WI38 (cell line): ENCODE measurements around the gene STK25.

Experiments
- H3K4me3 ChIP-seq: 2 replicates; pipeline ENCODE4 v1.5.1; 2011; ENCODE audit warnings: low read depth, mild to moderate bottlenecking, control low read depth, low read length
- CTCF ChIP-seq: IDR thresholded peaks from 2 replicates; pipeline ENCODE4 v1.5.1; 2012; ENCODE audit warnings: low read depth, mild to moderate bottlenecking, control low read depth, low read length

Gene STK25

GRCh38 chr2:241481687-241482086, 26.7 kb downstream of the STK25 start:
- no peak overlapping the region for H3K4me3 ChIP-seq
- no peak for TF ChIP-seq CTCF

GRCh38 chr2:241479026-241479898, 29.1 kb downstream of the STK25 start:
- TF ChIP-seq CTCF = no peak
- no peak overlapping the region for H3K4me3 ChIP-seq

GRCh38 chr2:241478166-241478565, 30.2 kb downstream of the STK25 start:
- no peak overlapping the region for H3K4me3 ChIP-seq
- TF ChIP-seq CTCF = no peak

GRCh38 chr2:241475267-241475666, 33.1 kb downstream of the STK25 start:
- TF ChIP-seq CTCF = no peak
- no peak overlapping the region for H3K4me3 ChIP-seq

DNA sequence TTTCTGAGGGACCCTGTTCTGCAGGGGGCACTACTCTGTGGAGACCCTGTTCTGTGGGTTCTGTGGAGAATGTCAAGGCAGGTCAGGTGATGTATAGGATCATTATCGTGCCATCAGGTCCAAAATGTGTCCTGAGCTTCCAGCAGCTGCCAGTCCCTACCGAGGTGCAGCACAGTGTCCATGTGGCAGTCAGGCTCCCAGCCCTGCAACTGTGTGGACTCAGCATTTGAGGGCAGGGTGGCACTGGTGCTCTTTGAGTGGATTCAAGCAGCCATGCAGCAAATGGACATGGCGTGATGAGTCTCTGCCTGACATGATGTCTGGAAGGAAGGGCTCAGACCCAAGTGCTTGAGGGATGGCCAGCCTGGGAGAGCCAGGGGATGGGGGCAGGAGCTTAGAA, 35.0 kb downstream of the STK25 start:
- no peak for TF ChIP-seq CTCF
- H3K4me3 ChIP-seq = no peak overlapping the region

DNA sequence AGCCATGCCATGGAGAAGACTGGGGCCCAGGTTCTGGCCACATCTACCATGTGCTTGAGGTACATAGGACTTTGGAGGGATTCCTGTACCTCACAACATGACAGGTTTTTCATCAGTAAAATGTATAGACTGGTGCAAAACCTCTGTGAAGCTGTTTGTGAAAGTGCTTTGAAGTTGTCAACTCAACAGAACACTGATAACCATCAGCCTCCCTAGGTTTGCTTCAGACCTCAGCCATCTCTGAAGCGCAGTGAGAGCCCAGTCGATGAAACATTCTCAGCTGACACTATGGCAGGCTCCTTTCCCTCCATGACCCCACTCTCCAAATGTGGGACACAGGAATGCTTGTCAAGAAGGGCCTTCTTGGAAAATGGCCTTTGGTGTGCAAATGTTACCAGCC, 38.6 kb downstream of the STK25 start:
- no peak for TF ChIP-seq CTCF
- H3K4me3 ChIP-seq = no peak overlapping the region

DNA sequence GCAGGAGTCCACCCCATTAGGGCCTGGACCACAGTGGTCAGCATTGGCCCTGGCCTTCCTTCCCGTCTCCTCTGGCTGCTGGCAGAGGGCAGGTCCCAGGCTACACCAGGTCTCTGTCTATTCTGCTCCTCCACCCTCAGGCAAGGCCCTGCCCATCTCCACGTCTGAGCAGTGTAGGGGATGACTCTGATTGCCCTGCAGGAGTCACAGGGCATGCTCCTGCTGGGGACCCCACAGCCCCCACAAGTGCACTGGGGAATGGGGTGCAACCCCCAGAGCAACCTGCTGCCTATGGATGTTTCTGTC, 40.0 kb downstream of the STK25 start:
- no peak for TF ChIP-seq CTCF
- H3K4me3 ChIP-seq = no peak overlapping the region
